OCI-LY7 (cell line): ENCODE data around the gene INSC. TPM values are rescaled to one million over a fixed set of nuclear protein-coding genes. Genes with fewer than 3 reads are reported as not detected.

ENCODE experiments used
- BruUV-seq: library from RNA; stranded (reverse); fragments of 400-500 nt; replicated peaks from 2 replicates; lab custom pipeline; 2021; lab: Mats Ljungman, UMichigan
- CTCF ChIA-PET: fragments of 300-600 bp; sonication (Branson Sonifier 250); formaldehyde crosslinking; loops from one replicate; lab custom pipeline; 2022; ENCODE audit warnings: antibody characterized with exemption; ENCODE audit not compliant: unreplicated experiment; lab: Charles Lee
- POLR2A ChIA-PET: fragments of 300-600 bp; sonication (Branson Sonifier 250); formaldehyde crosslinking; loops from one replicate; lab custom pipeline; 2022; ENCODE audit warnings: antibody characterized with exemption; lab: Charles Lee
- DNase-seq: peaks from one replicate; pipeline ENCODE4 v3.0.0-alpha.2; 2015; ENCODE audit warnings: low spot score
- H2AFZ ChIP-seq: fragments of 200-600 bp; sonication (generic), shearing (Covaris generic); 2 replicates; pipeline ENCODE4 v1.6.1; 2014; ENCODE audit warnings: mild to moderate bottlenecking, antibody characterized with exemption, low read length, moderate library complexity
- H3K27ac ChIP-seq: fragments of 200-600 bp; sonication (generic); 2 replicates; pipeline ENCODE4 v1.5.1; 2014; ENCODE audit warnings: mixed run types, low read depth, mild to moderate bottlenecking, moderate library complexity, low read length, inconsistent platforms; ENCODE audit not compliant: poor library complexity, severe bottlenecking
- H3K36me3 ChIP-seq: fragments of 200-600 bp; sonication (generic); 2 replicates; pipeline ENCODE4 v1.6.1; 2014; ENCODE audit warnings: mild to moderate bottlenecking, antibody characterized with exemption, low read length, moderate library complexity, mixed read lengths; ENCODE audit not compliant: insufficient read depth
- H3K4me1 ChIP-seq: fragments of 200-600 bp; sonication (generic); 2 replicates; pipeline ENCODE4 v1.5.1; 2014; ENCODE audit warnings: mild to moderate bottlenecking, low read length; ENCODE audit not compliant: insufficient read depth, poor library complexity, severe bottlenecking
- H3K4me2 ChIP-seq: fragments of 200-600 bp; sonication (generic); 2 replicates; pipeline ENCODE4 v1.6.1; 2014; ENCODE audit warnings: mild to moderate bottlenecking, low read length
- H3K4me3 ChIP-seq: fragments of 200-600 bp; sonication (generic); 2 replicates; pipeline ENCODE4 v1.5.1; 2014; ENCODE audit warnings: mild to moderate bottlenecking, low read depth, low read length; ENCODE audit not compliant: poor library complexity, severe bottlenecking
- H3K79me2 ChIP-seq: fragments of 200-600 bp; sonication (generic); 2 replicates; pipeline ENCODE4 v1.6.1; 2016; ENCODE audit warnings: low read depth, mild to moderate bottlenecking, low read length, moderate library complexity, mixed read lengths; ENCODE audit not compliant: insufficient read depth
- H3K9me2 ChIP-seq: fragments of 200-600 bp; sonication (generic); 2 replicates; pipeline ENCODE4 v1.6.1; 2016; ENCODE audit warnings: mild to moderate bottlenecking, low read length, mixed read lengths; ENCODE audit not compliant: insufficient read depth
- H3K9me3 ChIP-seq: fragments of 200-600 bp; sonication (generic); 2 replicates; pipeline ENCODE4 v1.6.1; 2014; ENCODE audit warnings: mild to moderate bottlenecking, mixed run types, low read length, mixed read lengths
- H4K20me1 ChIP-seq: fragments of 200-600 bp; sonication (generic); 2 replicates; pipeline ENCODE4 v1.6.1; 2014; ENCODE audit warnings: mild to moderate bottlenecking, antibody characterized with exemption, low read length, moderate library complexity, mixed read lengths; ENCODE audit not compliant: insufficient read depth
- EZH2phosphoT487 ChIP-seq: fragments of 200-600 bp; sonication (generic); IDR thresholded peaks from 2 replicates; pipeline ENCODE4 v1.6.1; 2018; ENCODE audit warnings: low read depth, borderline replicate concordance, mild to moderate bottlenecking, mixed run types, antibody characterized with exemption, low read length, moderate library complexity, mixed read lengths
- intact Hi-C: fragments of 100-400 bp; cut with micrococcal nuclease; formaldehyde crosslinking; loops from one replicate; pipeline ENCODE4 v1.10.0; 2022; ENCODE audit not compliant: unreplicated experiment
- total RNA-seq, 2 experiments: library from RNA; depleted of rRNA in 1 of 2; stranded (reverse); fragments of >200 nt in 1 of 2; shearing (Covaris generic) in 1 of 2; gene quantifications; 2 replicates each; pipeline ENCODE4 v1.2.3, GENCODE V29; 2014 to 2022
- TF ChIP-seq, protein P1 (sequence below): fragments of 200-600 bp; sonication (generic); conservative IDR thresholded peaks from 2 replicates; pipeline ENCODE4 v1.5.1; 2014; ENCODE audit warnings: mild to moderate bottlenecking, antibody characterized with exemption, low read length, moderate library complexity, mixed read lengths

The INSC gene
- total RNA-seq, 2 experiments from 2014 or later, result not detected

DNA sequence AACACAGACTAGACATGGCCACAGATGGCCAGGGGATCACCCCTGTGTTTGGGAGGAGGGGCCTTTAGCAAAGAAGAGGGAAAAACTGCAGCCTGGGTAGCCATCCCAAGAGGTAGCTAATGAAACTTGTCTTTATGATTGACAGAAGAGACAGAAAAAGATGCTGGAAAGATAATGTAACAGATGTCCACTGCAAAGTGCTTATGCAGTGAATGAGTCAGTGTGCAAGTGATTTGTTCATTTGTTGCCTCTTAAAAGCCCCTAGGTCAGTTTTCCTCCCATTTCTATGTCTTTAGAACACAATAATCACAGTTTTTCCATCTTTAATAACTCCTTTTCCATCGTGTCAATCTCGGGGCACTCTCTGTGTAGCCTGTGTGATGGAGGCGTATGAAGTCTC lies 57.2 kb downstream of the INSC start:
- no peak overlapping the region for H3K4me2 ChIP-seq
- intact Hi-C loops, result no loop called here
- TF ChIP-seq EZH2phosphoT487, result no peak
- TF ChIP-seq, protein P1, sequence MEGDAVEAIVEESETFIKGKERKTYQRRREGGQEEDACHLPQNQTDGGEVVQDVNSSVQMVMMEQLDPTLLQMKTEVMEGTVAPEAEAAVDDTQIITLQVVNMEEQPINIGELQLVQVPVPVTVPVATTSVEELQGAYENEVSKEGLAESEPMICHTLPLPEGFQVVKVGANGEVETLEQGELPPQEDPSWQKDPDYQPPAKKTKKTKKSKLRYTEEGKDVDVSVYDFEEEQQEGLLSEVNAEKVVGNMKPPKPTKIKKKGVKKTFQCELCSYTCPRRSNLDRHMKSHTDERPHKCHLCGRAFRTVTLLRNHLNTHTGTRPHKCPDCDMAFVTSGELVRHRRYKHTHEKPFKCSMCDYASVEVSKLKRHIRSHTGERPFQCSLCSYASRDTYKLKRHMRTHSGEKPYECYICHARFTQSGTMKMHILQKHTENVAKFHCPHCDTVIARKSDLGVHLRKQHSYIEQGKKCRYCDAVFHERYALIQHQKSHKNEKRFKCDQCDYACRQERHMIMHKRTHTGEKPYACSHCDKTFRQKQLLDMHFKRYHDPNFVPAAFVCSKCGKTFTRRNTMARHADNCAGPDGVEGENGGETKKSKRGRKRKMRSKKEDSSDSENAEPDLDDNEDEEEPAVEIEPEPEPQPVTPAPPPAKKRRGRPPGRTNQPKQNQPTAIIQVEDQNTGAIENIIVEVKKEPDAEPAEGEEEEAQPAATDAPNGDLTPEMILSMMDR, result no peak
- no peak overlapping the region for H2AFZ ChIP-seq
- CTCF ChIA-PET, result no interaction called here
- no peaks in the 10 kb centered on the region for H3K9me2 ChIP-seq
- no peaks in the 10 kb centered on the region for H4K20me1 ChIP-seq
- DNase-seq, result no peak
- H3K4me1 ChIP-seq, result no peaks in the 10 kb centered on the region
- H3K79me2 ChIP-seq, result no peaks in the 10 kb centered on the region
- POLR2A ChIA-PET, result no interaction called here
- no peaks in the 10 kb centered on the region for H3K9me3 ChIP-seq
- H3K4me3 ChIP-seq, result no peak overlapping the region
- H3K36me3 ChIP-seq, result no peaks in the 10 kb centered on the region
- BruUV-seq, result no TSS peak
- no peak overlapping the region for H3K27ac ChIP-seq

DNA sequence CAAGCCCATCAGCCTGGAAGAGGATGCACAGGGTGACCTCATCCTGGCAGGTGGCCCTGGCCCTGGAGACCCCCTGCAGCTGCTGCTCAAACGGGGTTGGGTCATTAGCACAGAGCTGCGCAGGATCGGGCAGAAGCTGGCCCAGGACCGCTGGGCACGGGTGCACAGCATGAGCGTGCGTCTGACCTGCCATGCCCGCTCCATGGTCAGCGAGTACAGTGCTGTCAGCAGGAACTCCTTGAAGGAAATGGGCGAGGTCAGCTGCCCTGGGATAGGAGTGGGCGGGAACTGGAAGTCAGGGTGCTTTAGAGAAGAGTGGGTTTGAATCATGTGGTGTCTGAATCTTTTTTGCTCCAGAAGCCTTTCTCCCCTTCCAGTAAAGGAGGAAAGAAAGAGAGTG lies 61.1 kb downstream of the INSC start:
- Histone ChIP-seq H3K4me3 (no peak overlapping the region), H3K27ac (no peak overlapping the region), H3K9me2 (no peaks in the 10 kb centered on the region), H4K20me1 (no peaks in the 10 kb centered on the region), H3K36me3 (no peaks in the 10 kb centered on the region), H3K4me1 (no peaks in the 10 kb centered on the region), H2AFZ (no peak overlapping the region), H3K79me2 (no peaks in the 10 kb centered on the region), H3K9me3 (no peaks in the 10 kb centered on the region), H3K4me2 (no peak overlapping the region)
- no peak for TF ChIP-seq EZH2phosphoT487
- TF ChIP-seq, protein P1, result no peak
- intact Hi-C loops, result no loop called here
- ChIA-PET CTCF (no interaction called here), POLR2A (no interaction called here)
- no TSS peak for BruUV-seq
- DNase-seq, result no peak

DNA sequence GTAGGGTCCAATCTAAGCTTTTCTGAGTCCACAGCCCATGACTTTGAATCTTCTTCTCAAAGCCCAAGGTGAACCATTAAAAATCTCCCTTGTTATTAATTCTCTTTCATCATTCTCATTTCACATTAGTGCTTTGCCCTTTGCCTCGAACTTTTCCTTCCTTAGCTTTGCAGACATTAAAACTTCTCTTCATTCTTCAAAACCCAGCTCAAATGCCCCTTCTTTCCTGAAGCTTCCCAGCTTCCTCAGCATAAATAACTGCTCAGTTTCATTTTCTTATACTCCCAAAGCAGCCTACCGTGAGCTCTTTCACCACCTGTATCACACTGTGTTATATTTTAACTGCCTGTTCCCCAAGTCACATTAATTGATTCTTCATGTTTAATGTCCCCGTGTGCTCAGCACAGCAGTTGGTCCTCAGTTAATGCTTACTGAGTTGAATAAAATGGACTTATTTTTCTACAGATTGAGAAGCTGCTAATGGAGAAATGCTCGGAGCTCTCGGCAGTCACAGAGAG lies 62.0 kb downstream of the INSC start:
- no peaks in the 10 kb centered on the region for H3K79me2 ChIP-seq
- no peaks in the 10 kb centered on the region for H4K20me1 ChIP-seq
- TF ChIP-seq, protein P1, result no peak
- TF ChIP-seq EZH2phosphoT487, result no peak
- no peaks in the 10 kb centered on the region for H3K9me3 ChIP-seq
- H3K4me3 ChIP-seq, result no peak overlapping the region
- ChIA-PET POLR2A (no interaction called here), CTCF (no interaction called here)
- H3K4me2 ChIP-seq, result no peak overlapping the region
- BruUV-seq, result no TSS peak
- H3K4me1 ChIP-seq, result no peaks in the 10 kb centered on the region
- H2AFZ ChIP-seq, result no peak overlapping the region
- H3K27ac ChIP-seq, result no peak overlapping the region
- no peaks in the 10 kb centered on the region for H3K9me2 ChIP-seq
- no peak for DNase-seq
- intact Hi-C loops, result no loop called here
- H3K36me3 ChIP-seq, result no peaks in the 10 kb centered on the region
